Measurements from ENCODE around the gene CIDEC.

- TF ChIP-seq CTCF (IDR thresholded peaks at IDR 0.05) = no peak
- no peak for TF ChIP-seq POLR2A (IDR thresholded peaks at IDR 0.05; ENCODE audit: low read depth)
- no peak for TF ChIP-seq EP300 (IDR thresholded peaks at IDR 0.05)
- no peak for TF ChIP-seq POLR2AphosphoS5 (IDR thresholded peaks at IDR 0.05)
Measured at GRCh38 chr3:9899289-9899791, 19.3 kb upstream of the CIDEC start.

All from esophagus muscularis mucosa (tissue), 4 donors.